ENCODE data around the gene NEBL. TPM values are rescaled to one million over a fixed set of nuclear protein-coding genes. Genes with fewer than 3 reads are reported as not detected.

Gene NEBL
- total RNA-seq, 4 donors from 2014 or later = 2.1 to 3.5 (median 2.5) TPM

DNA sequence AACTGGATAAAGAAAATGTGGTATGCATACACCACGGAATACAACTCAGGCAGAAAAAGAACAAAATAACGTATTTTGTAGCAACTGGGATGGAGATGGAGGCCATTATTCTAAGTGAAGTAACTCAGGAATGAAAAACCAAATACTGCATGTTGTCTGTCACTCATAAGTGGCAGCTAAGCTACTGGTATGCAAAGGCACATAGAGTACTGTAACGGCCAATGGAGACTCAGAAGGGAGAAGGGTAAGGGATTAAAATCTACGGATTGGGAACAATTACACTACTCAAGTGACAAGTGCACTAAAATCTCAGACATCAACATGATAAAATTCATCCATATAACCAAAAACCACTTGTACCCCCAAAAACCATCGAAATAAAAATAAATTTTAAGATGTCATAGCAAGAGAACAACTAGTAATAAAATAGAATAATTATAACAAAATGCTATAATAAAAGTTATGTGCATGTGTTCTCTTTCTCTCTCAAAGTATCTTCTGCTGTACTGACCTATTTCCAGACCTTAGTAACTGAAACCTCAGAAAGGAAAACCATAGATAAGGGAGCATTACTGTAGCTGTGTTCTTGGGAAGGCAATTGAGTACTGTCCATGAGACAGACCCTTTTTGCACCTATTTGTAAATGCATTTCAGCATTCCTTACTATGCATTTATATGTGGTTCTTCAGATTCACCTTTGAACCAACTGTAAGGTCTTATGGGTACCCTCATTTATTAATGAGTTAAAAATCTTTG, 6.7 kb upstream of the NEBL start:
- H3K4me1 ChIP-seq = no peaks in the 10 kb centered on the region
- no peak overlapping the region for H3K4me3 ChIP-seq
- H3K27ac ChIP-seq (replicated peaks in 1 of 4) = no peak overlapping the region
- no peaks in the 10 kb centered on the region for H3K9me3 ChIP-seq
- DNase-seq (ENCODE audit: extremely low spot score) = no peak
- intact Hi-C loops (cut with DNase I) = no loop called here
- TF ChIP-seq POLR2AphosphoS5 (IDR thresholded peaks at IDR 0.05) (no peak), EP300 (IDR thresholded peaks at IDR 0.05) (no peak), POLR2A (IDR thresholded peaks at IDR 0.05; ENCODE audit: low read depth) (no peak)
- TF ChIP-seq, protein P1, sequence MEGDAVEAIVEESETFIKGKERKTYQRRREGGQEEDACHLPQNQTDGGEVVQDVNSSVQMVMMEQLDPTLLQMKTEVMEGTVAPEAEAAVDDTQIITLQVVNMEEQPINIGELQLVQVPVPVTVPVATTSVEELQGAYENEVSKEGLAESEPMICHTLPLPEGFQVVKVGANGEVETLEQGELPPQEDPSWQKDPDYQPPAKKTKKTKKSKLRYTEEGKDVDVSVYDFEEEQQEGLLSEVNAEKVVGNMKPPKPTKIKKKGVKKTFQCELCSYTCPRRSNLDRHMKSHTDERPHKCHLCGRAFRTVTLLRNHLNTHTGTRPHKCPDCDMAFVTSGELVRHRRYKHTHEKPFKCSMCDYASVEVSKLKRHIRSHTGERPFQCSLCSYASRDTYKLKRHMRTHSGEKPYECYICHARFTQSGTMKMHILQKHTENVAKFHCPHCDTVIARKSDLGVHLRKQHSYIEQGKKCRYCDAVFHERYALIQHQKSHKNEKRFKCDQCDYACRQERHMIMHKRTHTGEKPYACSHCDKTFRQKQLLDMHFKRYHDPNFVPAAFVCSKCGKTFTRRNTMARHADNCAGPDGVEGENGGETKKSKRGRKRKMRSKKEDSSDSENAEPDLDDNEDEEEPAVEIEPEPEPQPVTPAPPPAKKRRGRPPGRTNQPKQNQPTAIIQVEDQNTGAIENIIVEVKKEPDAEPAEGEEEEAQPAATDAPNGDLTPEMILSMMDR (IDR thresholded peaks at IDR 0.05) = no peak
- no peaks in the 10 kb centered on the region for H3K36me3 ChIP-seq
- H3K27me3 ChIP-seq = no peaks in the 10 kb centered on the region
- WGBS = 90% methylated on average over 5 of the region's 5 CpGs

DNA sequence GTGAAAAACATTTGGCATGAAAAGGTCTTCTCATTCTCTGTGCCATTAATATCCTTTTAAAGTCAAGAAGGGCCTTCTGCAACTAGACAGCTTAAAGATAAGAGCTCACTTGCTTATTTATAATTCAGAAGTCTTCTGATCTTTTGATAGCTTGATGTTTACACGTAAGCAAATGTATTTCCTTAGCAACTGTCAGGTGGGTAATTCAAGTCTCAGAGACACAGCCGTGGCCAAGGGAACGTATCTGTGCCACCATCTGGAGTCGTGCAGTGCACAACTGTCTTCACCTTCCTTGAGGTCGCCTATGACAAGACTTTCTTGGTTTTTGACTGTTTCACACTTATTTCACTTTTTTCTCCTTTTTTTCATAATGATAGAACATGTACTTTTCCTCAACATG, 4.0 kb upstream of the NEBL start:
- H3K4me1 ChIP-seq = no peaks in the 10 kb centered on the region

DNA sequence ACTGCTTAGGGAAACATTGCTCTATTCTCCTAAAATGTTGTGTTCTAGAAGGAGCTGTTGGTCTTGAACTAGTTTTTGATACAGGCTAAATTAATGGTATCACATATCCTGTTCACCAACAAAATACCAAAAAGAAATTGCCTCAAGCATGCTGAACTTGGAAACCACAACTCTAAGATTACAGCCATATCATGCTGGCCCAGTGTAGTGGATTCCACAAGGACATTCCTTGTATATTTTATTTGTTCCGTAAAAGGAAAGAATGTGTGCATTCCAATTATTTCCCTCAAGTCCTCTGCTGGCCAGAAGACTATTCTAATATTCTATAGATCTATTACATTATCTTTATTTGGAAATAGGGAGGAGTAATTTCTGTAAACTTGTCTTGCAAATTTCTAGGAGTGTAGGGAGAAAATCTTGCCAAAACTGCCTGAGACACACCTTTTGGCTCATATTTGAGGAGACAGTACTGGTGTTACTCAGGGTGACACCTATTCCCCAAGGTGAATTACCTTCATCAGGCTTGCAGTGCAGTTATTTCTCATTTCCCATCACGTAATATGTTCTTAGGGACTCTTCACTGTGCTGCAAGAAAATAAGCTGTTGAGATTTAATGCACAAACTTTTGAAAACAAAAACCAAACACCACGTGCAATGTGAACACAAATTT, 1.9 kb upstream of the NEBL start:
- Histone ChIP-seq H3K9me3 (no peaks in the 10 kb centered on the region), H3K4me1 (no peaks in the 10 kb centered on the region), H3K27me3 (no peaks in the 10 kb centered on the region), H3K27ac (replicated peaks in 1 of 4) (no peak overlapping the region), H3K36me3 (no peaks in the 10 kb centered on the region), H3K4me3 (no peak overlapping the region)
- TF ChIP-seq POLR2AphosphoS5 (IDR thresholded peaks at IDR 0.05) (no peak), POLR2A (IDR thresholded peaks at IDR 0.05; ENCODE audit: low read depth) (no peak), EP300 (IDR thresholded peaks at IDR 0.05) (no peak)
- TF ChIP-seq, protein P1 (IDR thresholded peaks at IDR 0.05) = no peak
- WGBS = 66% methylated on average over 3 of the region's 3 CpGs
- DNase-seq (ENCODE audit: extremely low spot score) = no peak
- intact Hi-C loops (cut with DNase I) = no loop called here

More for the DNA sequence above, 4.0 kb upstream of the NEBL start:
- TF ChIP-seq, protein P1 (IDR thresholded peaks at IDR 0.05) = no peak
- TF ChIP-seq POLR2A (IDR thresholded peaks at IDR 0.05; ENCODE audit: low read depth) = no peak
- Histone ChIP-seq H3K27me3 (no peaks in the 10 kb centered on the region), H3K4me3 (no peak overlapping the region), H3K9me3 (no peaks in the 10 kb centered on the region), H3K27ac (replicated peaks in 1 of 4) (no peak overlapping the region), H3K36me3 (no peaks in the 10 kb centered on the region)
- intact Hi-C loops (cut with DNase I) = no loop called here
- DNase-seq (ENCODE audit: extremely low spot score) = no peak
- 69% methylated on average over 5 of the region's 5 CpGs for WGBS

DNA sequence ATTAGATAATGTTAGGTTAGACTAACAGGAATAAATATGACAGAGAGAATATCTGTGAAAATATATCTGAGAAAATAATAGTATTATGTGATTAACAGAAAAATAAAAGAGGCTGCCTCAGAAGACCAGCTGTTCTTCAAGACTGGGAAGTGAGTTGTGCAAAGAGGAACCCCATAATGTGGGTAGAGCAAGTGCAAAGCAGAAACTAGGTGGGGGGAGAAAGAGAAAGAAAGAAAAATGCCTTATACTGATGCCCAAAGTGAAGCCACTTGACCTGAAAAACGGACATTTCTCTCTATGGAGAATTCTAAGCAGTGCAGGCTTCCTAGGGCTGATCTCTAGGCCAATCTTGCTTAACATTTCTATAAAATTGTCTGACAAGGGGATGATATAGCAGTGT, 3.8 kb downstream of the NEBL start:
- no peaks in the 10 kb centered on the region for H3K36me3 ChIP-seq
- H3K27ac ChIP-seq (replicated peaks in 1 of 4) = no peak overlapping the region
- no peak for DNase-seq (ENCODE audit: extremely low spot score)
- H3K9me3 ChIP-seq = no peaks in the 10 kb centered on the region
- 70% methylated on average over 1 of the region's 1 CpG for WGBS
- peaks cover 0 to 8% (median 0%) of the 10 kb centered on the region in 4 donors for H3K27me3 ChIP-seq
- no peak overlapping the region for H3K4me3 ChIP-seq
- intact Hi-C loops (cut with DNase I) = no loop called here
- H3K4me1 ChIP-seq = no peaks in the 10 kb centered on the region
- TF ChIP-seq, protein P1 (IDR thresholded peaks at IDR 0.05) = no peak
- TF ChIP-seq POLR2A (IDR thresholded peaks at IDR 0.05; ENCODE audit: low read depth) (no peak), POLR2AphosphoS5 (IDR thresholded peaks at IDR 0.05) (no peak), EP300 (IDR thresholded peaks at IDR 0.05) (no peak)

Data from esophagus muscularis mucosa (tissue), 4 donors.